ENCODE results near the gene PGAP6.
"Not testable (repeated sequence)": the region's sequence is repeated elsewhere in the genome, so short reads cannot be mapped to it uniquely, and the experiment has no call there.

PGAP6 gene

DNA sequence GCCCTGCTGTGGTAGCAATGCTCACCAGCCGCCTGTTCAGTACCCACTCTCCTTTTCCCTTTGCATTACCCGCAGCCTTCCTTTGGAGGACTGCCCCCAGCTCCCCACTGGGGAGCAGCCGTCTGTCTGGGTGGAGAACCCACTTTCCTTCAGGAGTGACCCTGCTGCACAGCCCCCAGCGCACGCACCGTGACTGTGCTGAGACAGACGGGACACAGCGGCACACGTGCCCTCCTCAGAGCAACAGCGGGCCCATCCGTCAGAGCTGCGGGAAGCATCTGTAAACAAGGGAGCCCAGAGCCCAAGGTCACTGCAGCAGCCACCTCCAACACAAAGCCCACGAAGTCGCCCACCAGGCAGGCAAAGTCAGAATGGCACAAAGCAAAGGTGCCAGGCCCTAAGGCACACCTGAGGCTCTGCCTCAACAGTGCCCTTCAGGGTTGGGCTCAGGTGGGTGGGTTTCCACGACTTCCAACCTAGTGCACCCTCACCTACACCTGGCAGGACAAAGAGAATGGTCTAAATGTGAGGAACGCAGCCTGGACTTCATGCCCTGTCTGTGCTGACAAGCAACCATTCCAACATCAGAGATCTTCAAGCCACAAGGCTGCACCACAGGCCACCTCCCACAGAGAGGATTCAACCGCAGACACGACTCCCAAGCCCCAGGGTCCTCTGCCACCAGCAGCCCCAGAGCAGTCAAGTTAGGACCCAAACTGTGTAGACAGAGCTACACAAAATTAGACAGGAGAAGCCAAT, 39.1 kb downstream of the PGAP6 start:
- Histone ChIP-seq H3K4me2 (no peak overlapping the region), H3K36me3 (peaks cover 80% of the 10 kb centered on the region), H3K27ac (no peak overlapping the region), H4K20me1 (peaks cover 97% of the 10 kb centered on the region), H3K4me3 (no peak overlapping the region), H3K9me3 (no peaks in the 10 kb centered on the region), H3K4me1 (peaks cover 40% of the 10 kb centered on the region), H3K9ac (no peak overlapping the region), H3K27me3 (no peaks in the 10 kb centered on the region)
- no peak for TF ChIP-seq Cebpa-rat (IDR thresholded peaks at IDR 0.05)

DNA sequence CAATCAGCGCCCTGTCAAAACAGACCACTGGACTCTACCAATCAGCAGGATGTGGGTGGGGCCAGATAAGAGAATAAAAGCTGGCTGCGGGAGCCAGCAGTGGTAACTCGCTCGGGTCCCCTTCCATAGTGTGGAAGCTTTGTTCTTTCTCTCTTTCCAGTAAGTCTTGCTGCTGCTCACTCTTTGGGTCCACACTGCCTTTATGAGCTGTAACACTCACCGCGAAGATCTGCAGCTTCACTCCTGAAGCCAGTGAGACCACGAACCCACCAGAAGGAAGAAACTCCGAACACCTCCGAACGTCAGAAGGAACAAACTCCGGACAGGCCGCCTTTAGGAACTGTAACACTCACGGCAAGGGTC, 39.8 kb downstream of the PGAP6 start:
- not testable (repeated sequence) for H3K9ac ChIP-seq, H3K27me3 ChIP-seq, H3K4me3 ChIP-seq, H3K9me3 ChIP-seq, H3K27ac ChIP-seq, H3K4me2 ChIP-seq
- peaks cover 46% of the 10 kb centered on the region for H3K4me1 ChIP-seq
- H4K20me1 ChIP-seq, result peaks cover 97% of the 10 kb centered on the region
- peaks cover 73% of the 10 kb centered on the region for H3K36me3 ChIP-seq

DNA sequence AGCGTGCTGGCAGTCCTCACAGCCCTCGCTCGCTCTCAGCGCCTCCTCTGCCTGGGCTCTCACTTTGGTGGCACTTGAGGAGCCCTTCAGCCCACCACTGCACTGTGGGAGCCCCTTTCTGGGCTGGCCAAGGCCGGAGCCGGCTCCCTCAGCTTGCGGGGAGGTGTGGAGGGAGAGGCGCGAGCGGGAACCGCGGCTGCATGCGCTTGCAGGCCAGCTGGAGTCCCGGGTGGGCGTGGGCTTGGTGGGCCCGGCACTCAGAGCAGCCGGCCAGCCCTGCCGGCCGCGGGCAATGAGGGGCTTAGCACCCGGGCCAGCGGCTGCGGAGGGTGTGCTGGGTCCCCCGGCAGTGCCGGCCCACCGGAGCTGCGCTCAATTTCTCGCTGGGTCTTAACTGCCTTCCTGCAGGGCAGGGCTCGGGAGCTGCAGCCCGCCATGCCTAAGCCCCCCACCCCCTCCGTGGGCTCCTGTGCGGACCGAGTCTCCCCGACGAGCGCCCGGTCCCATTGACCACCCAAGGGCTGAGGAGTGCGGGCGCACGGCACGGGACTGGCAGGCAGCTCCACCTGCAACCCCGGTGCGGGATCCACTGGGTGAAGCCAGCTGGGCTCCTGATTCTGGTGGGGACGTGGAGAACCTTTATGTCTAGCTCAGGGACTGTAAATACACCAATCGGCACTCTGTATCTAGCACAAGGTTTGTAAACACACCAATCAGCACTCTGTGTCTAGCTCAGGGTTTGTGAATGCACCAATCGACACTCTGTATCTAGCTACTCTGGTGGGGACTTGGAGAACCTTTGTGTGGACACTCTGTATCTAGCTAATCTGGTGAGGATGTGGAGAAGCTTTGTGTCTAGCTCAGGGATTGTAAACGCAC, 40.4 kb downstream of the PGAP6 start:
- Histone ChIP-seq H3K4me1 (peaks cover 53% of the 10 kb centered on the region), H4K20me1 (peaks cover 97% of the 10 kb centered on the region), H3K36me3 (peaks cover 67% of the 10 kb centered on the region)
- H3K4me2 ChIP-seq, H3K27ac ChIP-seq, H3K9me3 ChIP-seq, H3K4me3 ChIP-seq, H3K9ac ChIP-seq, H3K27me3 ChIP-seq: not testable (repeated sequence)

DNA sequence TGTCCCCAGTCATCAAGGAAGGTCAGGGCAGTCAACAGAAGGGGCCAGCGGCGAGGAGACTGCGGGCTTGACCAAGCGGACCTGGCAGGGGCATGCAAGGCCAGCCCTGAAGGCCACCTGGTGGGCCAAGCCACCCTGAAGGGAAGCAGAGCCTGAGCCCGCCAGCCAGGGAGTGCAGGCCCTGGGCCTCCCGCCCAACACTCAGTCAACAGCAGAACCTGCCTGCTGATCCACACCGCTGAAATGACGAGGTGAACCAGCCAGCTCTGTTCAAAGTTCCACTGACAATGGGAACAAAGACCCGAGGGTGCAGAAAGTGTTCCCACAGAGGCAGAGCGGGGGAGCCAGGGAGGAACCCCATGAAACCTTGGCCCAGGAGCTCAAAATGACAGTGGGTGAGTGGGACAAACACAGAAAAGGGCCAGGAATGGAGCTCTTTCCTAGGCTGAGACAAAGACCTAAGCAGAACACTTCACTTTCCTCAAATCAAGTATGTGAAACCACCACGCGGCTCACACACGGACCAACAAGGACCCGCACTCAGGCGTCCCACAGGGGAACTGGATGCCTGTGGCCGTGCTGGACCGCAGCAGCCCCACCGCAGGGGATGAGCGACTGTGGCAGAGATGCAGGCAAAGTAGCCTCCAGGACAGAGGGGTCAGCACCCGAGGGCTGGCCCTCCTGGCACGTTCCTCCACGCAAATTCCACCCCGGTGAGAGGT, 41.2 kb downstream of the PGAP6 start:
- peaks cover 62% of the 10 kb centered on the region for H3K36me3 ChIP-seq
- no peaks in the 10 kb centered on the region for H3K9me3 ChIP-seq
- peaks cover 97% of the 10 kb centered on the region for H4K20me1 ChIP-seq
- peak overlapping the region; percentile 59 for H3K4me2 ChIP-seq
- TF ChIP-seq Cebpa-rat (IDR thresholded peaks at IDR 0.05), result no peak
- no peak overlapping the region for H3K9ac ChIP-seq
- no peaks in the 10 kb centered on the region for H3K27me3 ChIP-seq
- H3K4me3 ChIP-seq, result no peak overlapping the region
- H3K4me1 ChIP-seq, result peaks cover 57% of the 10 kb centered on the region
- 0 out of 2 replicates have a peak overlapping the region, but pooled peaks have one; percentile 13 for H3K27ac ChIP-seq

DNA sequence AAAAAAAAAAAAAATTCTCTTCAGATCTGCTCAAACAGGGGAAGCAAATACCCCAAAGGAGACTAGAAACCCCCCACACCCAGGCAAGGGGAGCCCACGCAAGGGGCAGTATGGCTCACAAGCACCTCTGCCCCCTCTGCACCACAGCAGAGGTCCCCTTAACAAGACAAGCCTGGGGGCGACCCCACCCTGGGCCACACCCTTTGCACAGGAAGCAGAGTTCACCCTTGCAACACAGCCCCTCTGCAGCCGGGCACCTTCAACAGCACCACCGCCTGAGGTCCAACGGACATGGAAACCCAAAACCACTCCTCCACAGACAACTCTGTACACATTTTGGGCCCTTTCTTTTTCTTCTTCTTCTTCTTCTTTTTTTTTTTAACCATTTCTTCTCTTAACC, 42.1 kb downstream of the PGAP6 start:
- Histone ChIP-seq H3K27ac (no peak overlapping the region), H3K27me3 (no peaks in the 10 kb centered on the region), H3K4me2 (peak overlapping the region; percentile 59), H3K36me3 (peaks cover 54% of the 10 kb centered on the region), H3K9ac (no peak overlapping the region), H3K9me3 (no peaks in the 10 kb centered on the region), H3K4me3 (no peak overlapping the region), H4K20me1 (peaks cover 97% of the 10 kb centered on the region), H3K4me1 (peaks cover 57% of the 10 kb centered on the region)
- TF ChIP-seq Cebpa-rat (IDR thresholded peaks at IDR 0.05), result no peak

DNA sequence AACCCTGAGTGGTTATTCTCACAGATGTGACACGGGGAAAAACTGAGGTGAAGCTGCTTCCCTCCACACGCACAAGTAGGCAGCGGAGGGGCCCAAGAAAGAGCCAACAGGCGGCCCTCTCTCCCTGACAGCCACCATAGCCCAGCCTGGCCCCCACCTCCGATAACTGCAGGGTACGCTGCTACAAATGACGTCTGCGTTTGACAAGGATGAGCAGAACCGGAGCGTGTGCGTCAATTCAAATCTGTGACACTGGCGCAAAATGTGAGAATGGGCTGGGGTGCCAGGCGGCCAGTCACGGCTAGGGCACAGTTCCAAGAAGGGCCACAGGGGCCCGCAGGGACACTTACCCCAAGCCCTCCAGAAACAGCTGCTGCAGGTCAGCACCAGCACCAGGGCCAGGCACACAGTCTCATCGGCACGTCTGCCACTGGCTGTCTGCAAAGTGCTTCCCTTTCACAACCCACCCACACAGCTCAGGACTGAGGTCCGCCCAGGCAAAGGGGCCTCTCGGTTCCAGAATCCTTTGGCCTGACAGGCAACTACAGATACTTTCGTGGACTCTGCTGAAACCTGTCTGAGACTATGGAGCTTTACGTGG, 43.7 kb downstream of the PGAP6 start:
- no peak overlapping the region for H3K9ac ChIP-seq
- no peak overlapping the region for H3K4me3 ChIP-seq
- H3K4me2 ChIP-seq, result no peak overlapping the region
- TF ChIP-seq Cebpa-rat (IDR thresholded peaks at IDR 0.05), result no peak
- H3K4me1 ChIP-seq, result peaks cover 46% of the 10 kb centered on the region
- H3K27ac ChIP-seq, result no peak overlapping the region
- peaks cover 97% of the 10 kb centered on the region for H4K20me1 ChIP-seq
- no peaks in the 10 kb centered on the region for H3K9me3 ChIP-seq
- no peaks in the 10 kb centered on the region for H3K27me3 ChIP-seq
- peaks cover 37% of the 10 kb centered on the region for H3K36me3 ChIP-seq

DNA sequence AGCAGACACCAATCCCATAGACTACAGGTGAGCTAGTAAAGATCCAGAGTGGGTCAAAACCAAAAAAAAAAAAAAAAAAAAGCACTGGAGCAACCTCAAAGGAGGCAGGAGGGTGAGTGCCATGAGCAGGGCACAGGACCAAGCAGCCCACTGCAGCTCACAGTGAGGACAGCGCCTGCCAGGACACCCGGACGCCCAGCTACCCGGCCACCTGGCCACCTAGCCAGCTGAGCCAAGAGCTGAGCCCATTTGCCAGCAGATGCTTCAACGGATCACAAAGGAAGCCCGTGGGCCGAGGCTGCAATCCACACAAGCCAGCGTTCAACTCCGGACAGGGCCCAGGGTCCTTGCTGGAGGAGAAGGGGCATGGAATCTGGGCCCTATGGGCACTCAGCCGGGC, 44.3 kb downstream of the PGAP6 start:
- Histone ChIP-seq H3K4me3 (no peak overlapping the region), H3K9me3 (no peaks in the 10 kb centered on the region), H3K4me1 (peaks cover 42% of the 10 kb centered on the region), H3K36me3 (peaks cover 31% of the 10 kb centered on the region), H4K20me1 (peaks cover 97% of the 10 kb centered on the region), H3K27ac (no peak overlapping the region), H3K9ac (no peak overlapping the region), H3K27me3 (no peaks in the 10 kb centered on the region), H3K4me2 (no peak overlapping the region; the same call in 1 of the 2 replicates)
- no peak for TF ChIP-seq Cebpa-rat (IDR thresholded peaks at IDR 0.05)

DNA sequence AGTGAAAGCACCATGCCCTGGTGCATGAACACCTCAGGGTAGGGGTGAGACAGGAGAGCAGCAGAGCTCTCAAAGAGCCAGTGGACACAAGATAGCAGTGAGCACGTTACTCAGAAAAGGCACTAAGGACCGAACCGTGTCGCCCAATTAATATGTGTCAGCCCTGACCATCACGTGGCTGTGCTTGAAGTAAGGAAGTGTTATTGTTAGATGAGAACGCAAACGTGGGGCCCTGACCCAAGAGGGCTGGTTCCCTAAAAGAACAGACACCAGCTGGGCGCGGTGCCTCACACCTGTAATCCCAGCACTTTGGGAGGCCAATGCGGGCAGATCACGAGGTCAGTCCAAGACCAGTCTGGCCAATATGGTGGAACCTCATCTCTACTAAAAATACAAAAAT, 45.5 kb downstream of the PGAP6 start:
- Histone ChIP-seq H4K20me1 (peaks cover 100% of the 10 kb centered on the region), H3K4me3 (no peak overlapping the region), H3K9me3 (no peaks in the 10 kb centered on the region), H3K36me3 (peaks cover 23% of the 10 kb centered on the region), H3K4me1 (peaks cover 51% of the 10 kb centered on the region), H3K27me3 (no peaks in the 10 kb centered on the region), H3K4me2 (peak overlapping the region; percentile 19; the same call in 1 of the 2 replicates), H3K27ac (no peak overlapping the region), H3K9ac (no peak overlapping the region)
- TF ChIP-seq Cebpa-rat (IDR thresholded peaks at IDR 0.05), result no peak

DNA sequence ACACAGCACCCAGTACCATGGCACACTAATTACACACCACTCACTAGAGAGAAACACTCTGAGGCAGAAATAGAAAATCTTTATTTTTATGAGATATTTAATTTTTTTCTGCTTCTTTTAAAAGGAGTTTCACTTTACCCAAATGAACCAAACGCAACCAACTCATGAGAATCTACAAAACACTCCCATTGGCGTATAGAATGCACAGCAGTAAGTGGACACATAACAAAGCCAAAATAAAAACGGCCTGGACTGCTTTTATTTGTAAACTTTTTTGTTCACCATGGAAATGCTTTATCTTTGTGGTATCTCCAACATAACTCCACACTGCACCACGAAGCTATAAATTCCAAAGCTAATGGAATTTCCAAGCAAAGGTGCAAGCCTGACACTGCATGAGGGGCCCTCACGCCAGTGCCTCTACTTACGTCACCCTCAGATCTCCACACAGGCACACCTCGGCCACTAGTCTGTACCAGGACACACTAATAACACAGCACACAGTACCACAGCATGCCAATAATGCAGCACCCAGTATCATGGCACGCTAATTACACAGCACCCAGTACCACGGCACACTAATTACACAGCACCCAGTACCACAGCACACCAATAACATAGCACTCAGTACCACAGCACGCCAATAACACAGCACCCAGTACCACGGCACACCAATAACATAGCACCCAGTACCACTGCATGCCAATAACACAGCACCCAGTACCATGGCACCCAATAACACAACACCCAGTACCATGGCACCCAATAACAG, 46.7 kb downstream of the PGAP6 start:
- not testable (repeated sequence) for H3K27me3 ChIP-seq
- peaks cover 100% of the 10 kb centered on the region for H4K20me1 ChIP-seq
- H3K4me1 ChIP-seq, result peaks cover 54% of the 10 kb centered on the region

DNA sequence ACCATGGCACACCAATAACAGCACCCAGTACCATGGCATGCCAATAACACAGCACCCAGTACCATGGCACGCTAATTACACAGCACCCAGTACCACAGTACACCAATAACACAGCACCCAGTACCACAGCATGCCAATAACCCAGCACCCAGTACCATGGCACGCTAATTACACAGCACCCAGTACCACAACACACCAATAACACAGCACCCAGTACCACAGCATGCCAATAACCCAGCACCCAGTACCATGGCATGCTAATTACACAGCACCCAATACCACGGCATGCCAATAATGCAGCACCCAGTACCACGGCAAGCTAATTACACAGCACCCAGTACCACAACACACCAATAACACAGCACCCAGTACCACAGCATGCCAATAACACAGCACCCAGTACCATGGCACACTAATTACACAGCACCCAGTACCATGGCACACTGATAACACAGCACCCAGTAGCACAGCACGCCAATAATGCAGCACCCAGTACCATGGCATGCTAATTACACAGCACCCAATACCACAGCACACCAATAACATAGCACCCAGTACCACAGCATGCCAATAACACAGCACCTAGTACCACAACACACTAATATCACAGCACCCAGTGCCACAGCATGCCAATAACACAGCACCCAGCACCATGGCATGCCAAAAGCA, 47.5 kb downstream of the PGAP6 start:
- H3K4me1 ChIP-seq, result peaks cover 54% of the 10 kb centered on the region
- not testable (repeated sequence) for H3K4me2 ChIP-seq
- H4K20me1 ChIP-seq, result peaks cover 100% of the 10 kb centered on the region

More for the DNA sequence above, 46.7 kb downstream of the PGAP6 start:
- not testable (repeated sequence) for H3K4me2 ChIP-seq, H3K4me3 ChIP-seq, H3K9me3 ChIP-seq, H3K27ac ChIP-seq, H3K9ac ChIP-seq
- H3K36me3 ChIP-seq, result peaks cover 10% of the 10 kb centered on the region

More for the DNA sequence above, 47.5 kb downstream of the PGAP6 start:
- H3K9me3 ChIP-seq, H3K9ac ChIP-seq, H3K36me3 ChIP-seq, H3K27ac ChIP-seq, H3K4me3 ChIP-seq, H3K27me3 ChIP-seq: not testable (repeated sequence)

Data from BLaER1 (cell line).